Measurements from ENCODE around the gene CYP4F2.

- TF ChIP-seq EZH2 (IDR thresholded peaks at IDR 0.05; ENCODE audit: insufficient read depth, poor library complexity, severe bottlenecking): no peak
- no peak for TF ChIP-seq EZH2phosphoT487 (IDR thresholded peaks at IDR 0.05; ENCODE audit: insufficient read depth, low read depth)
Observed at GRCh38 chr19:15934332-15935078, 36.6 kb upstream of the CYP4F2 start, which contains the start of gene CYP4F11.
